Keratinocyte (primary cell): Measurements from ENCODE around the gene TRAPPC10.

Experiments used
- CTCF ChIP-seq, 3 experiments: IDR thresholded peaks in 1 of 3; conservative IDR thresholded peaks in 1 of 3; optimal IDR thresholded peaks in 1 of 3; 2 replicates in 2 of 3; 3 replicates in 1 of 3; pipeline versions ENCODE3 to v1.5.1; 2011; ENCODE audit warnings: low read length in 3 of 3, mild to moderate bottlenecking in 3 of 3, moderate library complexity in 2 of 3, control low read depth in 1 of 3, inconsistent platforms in 1 of 3; ENCODE audit not compliant: insufficient read depth in 2 of 3; ENCODE audit errors: extremely low read depth in 1 of 3
- EZH2 ChIP-seq: IDR thresholded peaks from one replicate; pipeline ENCODE4 v1.6.1; 2012; ENCODE audit warnings: inconsistent platforms, mild to moderate bottlenecking, low read length, moderate library complexity

GRCh38 chr21:44010429-44010828 is 1.7 kb upstream of the TRAPPC10 start:
- TF ChIP-seq CTCF (optimal IDR thresholded peaks at IDR 0.05 in 1 of 3, IDR thresholded peaks at IDR 0.05 in 1 of 3, conservative IDR thresholded peaks at IDR 0.05 in 1 of 3; ENCODE audit: extremely low read depth in 1 of 3, insufficient read depth in 2 of 3, low read length in 3 of 3) (no peak), EZH2 (no peak)
